ENCODE measurements around the gene NKX1-2. TPM values are rescaled to one million over a fixed set of nuclear protein-coding genes. Genes with fewer than 3 reads are reported as not detected.

NKX1-2 gene
- not detected in 2 replicates for total RNA-seq
- not detected for polyA plus RNA-seq (2012)

- no peak for DNase-seq (ENCODE audit: low read depth)
Measured at GRCh38 chr10:124450012-124450782, at the start of gene NKX1-2. NKX1-2 (minus strand) TSS chr10:124450035; CDS start chr10:124449943, 92 bp downstream.

GRCh38 chr10:124498056-124498455 is 48.2 kb upstream of the NKX1-2 start:
- DNase-seq (ENCODE audit: low read depth) = no peak

GRCh38 chr10:124497196-124497881 is 47.5 kb upstream of the NKX1-2 start:
- DNase-seq (ENCODE audit: low read depth) = no peak

GRCh38 chr10:124496620-124497019 is 46.8 kb upstream of the NKX1-2 start:
- DNase-seq (ENCODE audit: low read depth) = no peak

DNA sequence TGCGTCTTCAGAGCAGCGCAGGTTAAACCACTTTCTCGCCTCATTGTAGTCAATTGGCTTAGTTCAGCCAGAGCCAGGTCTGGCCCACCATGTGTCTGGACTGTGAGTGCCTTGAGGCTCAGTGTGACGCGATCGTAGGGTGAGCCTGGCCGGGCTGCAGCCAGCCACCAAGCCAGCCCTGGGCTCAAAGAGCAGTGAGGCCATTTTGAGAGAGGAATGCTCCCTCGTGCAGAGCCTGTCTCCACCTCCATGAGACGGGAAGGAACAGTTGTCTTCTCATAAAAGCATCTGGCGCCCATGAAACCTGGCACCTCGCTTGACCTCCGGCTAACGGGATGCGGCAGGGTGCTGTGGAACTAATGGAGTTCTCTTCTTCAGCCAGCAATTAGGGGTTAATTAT is 46.3 kb upstream of the NKX1-2 start:
- no peak for DNase-seq (ENCODE audit: low read depth)

DNA sequence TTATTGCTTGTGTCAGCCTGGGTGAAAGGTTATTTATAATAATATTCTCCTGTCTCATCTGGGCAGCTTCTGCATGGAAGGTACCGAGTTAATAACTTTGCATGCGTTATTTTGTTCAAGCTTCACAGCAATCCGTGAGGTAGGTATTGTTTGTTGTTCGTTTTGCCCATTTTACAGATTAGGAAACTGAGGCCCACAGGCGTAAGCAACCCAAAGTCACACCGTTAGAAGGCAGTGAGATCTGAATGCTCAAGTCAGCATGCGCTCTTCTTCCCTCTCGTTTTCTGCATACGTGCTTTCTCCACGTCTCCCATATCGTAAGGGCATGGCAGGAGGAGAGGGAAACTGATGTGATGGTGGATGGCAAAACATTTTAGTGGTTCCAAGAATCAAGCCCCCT is 45.9 kb upstream of the NKX1-2 start:
- DNase-seq (ENCODE audit: low read depth) = no peak

DNA sequence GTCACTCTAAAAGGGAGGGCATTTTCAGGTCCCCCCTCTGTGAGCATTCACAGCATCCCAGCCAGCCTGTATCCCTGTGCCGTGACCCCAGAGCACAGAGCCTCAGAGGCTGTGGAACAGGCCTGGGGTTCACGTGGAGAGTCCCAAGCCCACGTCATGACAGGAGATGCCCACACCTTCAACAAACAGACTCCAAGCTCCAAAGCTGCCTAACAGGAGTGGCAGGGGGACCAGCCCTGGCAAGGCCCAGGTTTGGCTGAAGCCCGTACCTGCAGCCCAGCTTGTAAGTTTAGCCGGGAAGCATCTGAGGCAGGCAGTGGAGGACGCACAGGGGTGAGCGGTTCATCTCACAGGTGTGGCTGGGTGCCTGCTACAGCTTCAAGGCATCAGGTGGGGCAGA is 45.3 kb upstream of the NKX1-2 start:
- no peak for DNase-seq (ENCODE audit: low read depth)

GRCh38 chr10:124494046-124494807 is 44.4 kb upstream of the NKX1-2 start:
- no peak for DNase-seq (ENCODE audit: low read depth)

DNA sequence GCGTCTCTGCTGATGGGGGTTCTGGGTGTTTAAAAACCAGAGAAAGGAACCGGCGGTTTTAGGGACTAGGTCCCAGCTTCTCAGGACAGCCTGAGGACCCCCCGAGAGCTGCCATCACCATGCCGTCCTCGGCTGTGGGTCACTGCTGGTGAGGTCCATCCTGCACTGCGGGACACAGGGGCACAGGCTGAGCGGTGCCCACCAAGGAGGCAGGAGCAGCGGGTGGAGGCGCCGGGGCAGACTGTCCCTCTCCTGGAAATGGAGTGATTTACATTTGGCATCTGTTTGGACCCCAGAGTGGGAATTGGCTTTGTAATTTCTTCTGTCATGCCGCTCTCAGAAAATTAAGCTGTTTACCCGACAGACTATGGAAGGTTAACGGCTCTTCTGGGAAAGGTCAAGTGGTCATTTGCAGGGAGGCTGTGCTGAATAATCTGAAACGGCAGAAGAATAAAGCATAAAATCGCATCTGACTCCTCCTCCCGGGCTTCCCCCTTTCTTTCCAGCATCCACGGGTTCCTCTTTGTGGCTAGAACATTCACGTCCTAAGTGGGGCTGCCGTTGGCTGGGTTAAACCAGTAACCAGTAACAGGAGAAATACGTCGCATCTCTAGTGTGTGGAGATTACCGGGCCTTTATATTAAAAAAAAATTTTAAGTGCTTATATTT is 43.5 kb upstream of the NKX1-2 start:
- no peak for DNase-seq (ENCODE audit: low read depth)

GRCh38 chr10:124492266-124492665 is 42.4 kb upstream of the NKX1-2 start:
- DNase-seq (ENCODE audit: low read depth) = no peak

- no peak for DNase-seq (ENCODE audit: low read depth)
Measured at GRCh38 chr10:124491105-124491504, 41.3 kb upstream of the NKX1-2 start.

DNA sequence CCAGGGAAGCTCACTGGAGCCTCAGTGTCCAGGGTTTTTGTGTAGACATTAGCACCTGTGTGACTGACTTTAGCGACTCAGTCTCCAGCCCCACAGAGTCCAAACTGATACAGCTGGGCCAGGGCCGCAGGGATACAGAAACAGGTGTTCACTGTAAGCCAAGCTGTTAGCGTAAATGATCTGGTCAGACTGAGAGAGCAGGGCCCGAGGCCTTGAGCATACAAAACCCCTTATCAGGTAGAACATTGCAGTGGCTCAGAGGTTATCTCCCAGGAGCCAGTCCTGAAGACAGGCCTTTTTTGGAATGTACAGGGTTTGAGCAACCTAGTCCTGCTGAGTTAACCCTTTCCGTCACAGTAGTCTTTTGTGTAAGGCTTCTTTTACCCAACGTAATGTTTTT is 36.8 kb upstream of the NKX1-2 start:
- DNase-seq (ENCODE audit: low read depth) = no peak

DNA sequence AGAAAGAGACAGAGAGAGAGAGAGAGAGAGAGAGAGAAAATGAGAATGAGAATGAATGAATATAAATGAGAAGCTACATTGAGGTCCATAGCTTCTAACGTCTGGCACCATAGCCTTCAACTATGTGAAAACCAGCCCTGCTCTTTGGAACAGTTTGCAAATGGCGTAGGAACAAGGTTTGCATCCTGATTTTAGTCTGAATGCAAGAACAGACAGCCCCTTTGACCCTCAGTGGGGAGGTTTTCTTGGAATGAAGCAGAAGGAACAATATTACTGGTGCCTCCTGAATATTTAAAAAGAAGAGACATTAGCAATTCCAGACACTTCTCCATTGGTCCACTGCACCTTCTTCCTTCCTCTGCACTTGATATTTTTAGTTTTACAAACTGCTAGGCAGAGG is 34.8 kb upstream of the NKX1-2 start:
- DNase-seq (ENCODE audit: low read depth) = no peak

GRCh38 chr10:124484031-124484430 is 34.2 kb upstream of the NKX1-2 start:
- DNase-seq (ENCODE audit: low read depth) = no peak

DNA sequence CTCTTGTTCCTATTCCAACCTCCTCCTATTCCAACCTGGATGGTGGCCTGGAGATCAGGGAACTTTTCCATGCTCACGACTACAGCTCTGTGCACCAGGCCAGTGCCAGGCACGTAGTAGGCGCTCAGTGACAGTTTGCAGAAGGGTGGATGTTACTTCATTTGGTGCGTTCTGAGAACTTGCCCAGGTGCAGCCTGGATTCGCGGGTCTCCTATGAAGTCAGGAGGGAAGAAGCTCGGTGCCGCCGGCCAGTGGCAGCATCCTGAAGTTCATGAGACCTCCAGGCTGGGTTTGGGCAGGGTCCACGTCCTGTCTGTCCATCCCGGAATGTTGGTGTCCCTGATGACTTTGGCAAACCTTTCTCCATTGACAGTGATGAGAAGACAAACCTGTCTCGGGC is 33.0 kb upstream of the NKX1-2 start:
- no peak for DNase-seq (ENCODE audit: low read depth)

DNA sequence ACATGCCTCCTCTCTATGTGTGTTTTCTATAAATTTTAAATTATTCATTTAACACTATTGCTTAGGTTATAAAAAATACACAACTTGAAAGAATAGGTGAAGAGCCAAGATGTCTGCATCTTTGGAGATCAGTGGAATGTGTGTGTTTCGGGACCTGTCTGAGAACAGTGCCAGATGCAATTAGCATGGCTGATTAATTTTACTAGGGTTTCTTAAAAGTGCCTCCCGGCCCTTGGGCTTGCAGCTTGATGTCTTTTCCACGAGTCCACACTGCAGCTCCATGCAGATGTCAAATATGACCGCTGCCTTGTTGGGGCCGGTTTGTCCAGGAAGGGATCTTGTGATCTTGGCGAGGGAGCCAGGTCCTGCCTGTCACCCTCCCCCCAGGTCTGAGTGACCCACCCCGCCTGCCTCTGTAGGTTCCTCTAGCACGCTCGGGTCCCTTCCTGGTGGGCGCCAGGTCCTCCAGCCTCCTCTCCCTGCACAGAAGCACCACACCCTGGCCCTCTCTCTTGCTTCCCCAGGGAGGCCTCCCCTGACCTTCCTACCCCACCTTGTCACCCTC is 32.5 kb upstream of the NKX1-2 start:
- DNase-seq (ENCODE audit: low read depth) = no peak

- no peak for DNase-seq (ENCODE audit: low read depth)
Measured at GRCh38 chr10:124481717-124482116, 31.9 kb upstream of the NKX1-2 start.

- DNase-seq (ENCODE audit: low read depth) = no peak
Measured at GRCh38 chr10:124480860-124481259, 31.0 kb upstream of the NKX1-2 start.

DNA sequence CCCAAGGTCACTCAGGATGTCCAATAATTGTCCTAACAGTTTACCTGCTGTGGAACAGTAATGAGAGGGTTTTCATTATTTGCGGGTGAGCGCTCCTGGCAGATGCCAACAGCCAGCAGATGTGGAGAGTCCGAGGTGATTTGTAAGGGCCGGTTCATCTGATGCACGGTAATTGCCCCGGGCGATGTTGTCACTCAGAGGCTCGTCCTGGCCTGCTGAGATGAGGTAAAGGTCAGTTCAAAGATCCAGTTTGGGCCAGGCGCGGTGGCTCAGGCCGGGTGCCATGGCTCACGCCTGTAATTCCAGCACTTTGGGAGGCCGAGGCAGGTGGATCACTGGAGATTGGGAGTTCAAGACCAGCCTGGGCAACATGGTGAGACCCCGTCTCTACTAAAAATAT is 28.7 kb upstream of the NKX1-2 start:
- no peak for DNase-seq (ENCODE audit: low read depth)

GRCh38 chr10:124477614-124478363 is 28.0 kb upstream of the NKX1-2 start:
- DNase-seq (ENCODE audit: low read depth) = no peak
